IMR-90 (cell line): ENCODE data around the gene YAF2. TPM values are rescaled to one million over a fixed set of nuclear protein-coding genes. Genes with fewer than 3 reads are reported as not detected.

ENCODE experiments used
- ATAC-seq: fragments of 200-7000 bp; cut with Tn5 transposase; 2 replicates; pipeline ENCODE4 v1.9.1; 2020; ENCODE audit warnings: low read depth, mild to moderate bottlenecking, moderate library complexity
- BruUV-seq: library from RNA; stranded (reverse); fragments of 400-500 nt; replicated peaks from 2 replicates; lab custom pipeline; 2021; lab: Mats Ljungman, UMichigan
- CTCF ChIA-PET: fragments of 300-600 bp; formaldehyde crosslinking; extraction: SDS; loops from one replicate; lab custom pipeline; 2021; ENCODE audit warnings: antibody characterized with exemption; lab: Yijun Ruan, JAX
- POLR2A ChIA-PET: fragments of 300-600 bp; sonication (Branson Sonifier 250); formaldehyde crosslinking; loops from one replicate; lab custom pipeline; 2022; ENCODE audit warnings: antibody characterized with exemption; ENCODE audit not compliant: unreplicated experiment; lab: Charles Lee
- DNase-seq: peaks from one replicate; pipeline ENCODE4 v3.0.0; 2013
- H2AFZ ChIP-seq: replicated peaks from 2 replicates; pipeline ENCODE3; 2013; ENCODE audit warnings: low read length, mild to moderate bottlenecking; ENCODE audit not compliant: poor library complexity
- H2AK5ac ChIP-seq: 2 replicates; pipeline ENCODE4 v1.6.1; 2013; ENCODE audit warnings: low read depth, low read length, inconsistent platforms
- H2AK9ac ChIP-seq: replicated peaks from 2 replicates; pipeline ENCODE3; 2013; ENCODE audit warnings: mild to moderate bottlenecking, low read depth, low read length, moderate library complexity; ENCODE audit not compliant: poor library complexity
- H2BK120ac ChIP-seq: 2 replicates; pipeline ENCODE4 v1.6.1; 2013; ENCODE audit warnings: low read depth, low read length, inconsistent platforms
- H2BK15ac ChIP-seq: 3 replicates; pipeline ENCODE4 v1.6.1; 2013; ENCODE audit warnings: low read depth, low read length, inconsistent platforms
- H2BK20ac ChIP-seq: 2 replicates; pipeline ENCODE4 v1.6.1; 2013; ENCODE audit warnings: low read depth, mild to moderate bottlenecking, inconsistent platforms, low read length, moderate library complexity
- H2BK5ac ChIP-seq: 2 replicates; pipeline ENCODE4 v1.6.1; 2013; ENCODE audit warnings: mild to moderate bottlenecking, low read depth, low read length, inconsistent platforms; ENCODE audit not compliant: poor library complexity, severe bottlenecking
- H3K14ac ChIP-seq: replicated peaks from 2 replicates; pipeline ENCODE4 v1.6.1; 2013; ENCODE audit warnings: low read depth, low read length, inconsistent platforms
- H3K18ac ChIP-seq: 2 replicates; pipeline ENCODE4 v1.6.1; 2013; ENCODE audit warnings: low read depth, low read length, control low read depth
- H3K23ac ChIP-seq: 2 replicates; pipeline ENCODE4 v1.6.1; 2013; ENCODE audit warnings: low read depth, low read length, inconsistent platforms
- H3K27ac ChIP-seq: 2 replicates; pipeline ENCODE4 v1.5.1; 2013; ENCODE audit warnings: mild to moderate bottlenecking, control low read depth, low read length; ENCODE audit not compliant: insufficient read depth
- H3K27me3 ChIP-seq: 2 replicates; pipeline ENCODE4 v1.6.1; 2013; ENCODE audit warnings: low read length; ENCODE audit not compliant: control insufficient read depth, insufficient read depth
- H3K36me3 ChIP-seq: 2 replicates; pipeline ENCODE4 v1.6.1; 2013; ENCODE audit warnings: low read length, mixed read lengths; ENCODE audit not compliant: control insufficient read depth, insufficient read depth
- H3K4ac ChIP-seq: 2 replicates; pipeline ENCODE4 v1.6.1; 2013; ENCODE audit warnings: low read depth, low read length, inconsistent platforms
- H3K4me1 ChIP-seq: 2 replicates; pipeline ENCODE4 v1.6.1; 2013; ENCODE audit warnings: low read length, mixed read lengths; ENCODE audit not compliant: control insufficient read depth, insufficient read depth
- H3K4me2 ChIP-seq: 2 replicates; pipeline ENCODE4 v1.6.1; 2013; ENCODE audit warnings: low read depth, mild to moderate bottlenecking, control low read depth, low read length, moderate library complexity
- H3K4me3 ChIP-seq: 2 replicates; pipeline ENCODE4 v1.5.1; 2013; ENCODE audit warnings: low read depth, mild to moderate bottlenecking, control low read depth, low read length, moderate library complexity; ENCODE audit not compliant: insufficient read depth
- H3K56ac ChIP-seq: 2 replicates; pipeline ENCODE4 v1.6.1; 2013; ENCODE audit warnings: low read length, inconsistent platforms; ENCODE audit not compliant: insufficient read depth; ENCODE audit errors: extremely low read depth
- H3K79me1 ChIP-seq, 2 experiments: 2 replicates each; pipeline ENCODE4 v1.6.1; 2013; ENCODE audit warnings: low read length in 2 of 2, inconsistent platforms in 1 of 2, low read depth in 1 of 2
- H3K9ac ChIP-seq: 2 replicates; pipeline ENCODE4 v1.6.1; 2013; ENCODE audit warnings: low read depth, low read length, control low read depth
- H3K9me1 ChIP-seq: 2 replicates; pipeline ENCODE4 v1.6.1; 2013; ENCODE audit warnings: low read length, inconsistent platforms; ENCODE audit not compliant: insufficient read depth
- H3K9me3 ChIP-seq: 2 replicates; pipeline ENCODE4 v1.6.1; 2013; ENCODE audit warnings: low read length; ENCODE audit not compliant: control insufficient read depth, insufficient read depth
- H4K20me1 ChIP-seq: 2 replicates; pipeline ENCODE4 v1.6.1; 2013; ENCODE audit warnings: low read length, inconsistent platforms; ENCODE audit not compliant: insufficient read depth
- H4K5ac ChIP-seq: 2 replicates; pipeline ENCODE4 v1.6.1; 2013; ENCODE audit warnings: mild to moderate bottlenecking, low read depth, low read length, control low read depth
- H4K8ac ChIP-seq, 2 experiments: 2 replicates each; pipeline ENCODE4 v1.6.1; 2013; ENCODE audit warnings: low read depth in 2 of 2, low read length in 2 of 2, control low read depth in 1 of 2, inconsistent platforms in 1 of 2
- H4K91ac ChIP-seq: 2 replicates; pipeline ENCODE4 v1.6.1; 2013; ENCODE audit warnings: low read depth, low read length, inconsistent platforms; ENCODE audit not compliant: insufficient read depth
- BHLHE40 ChIP-seq: fragments of 150-350 bp; IDR thresholded peaks from 2 replicates; pipeline ENCODE4 v1.6.1; 2016; ENCODE audit warnings: mild to moderate bottlenecking, low read depth, low read length
- CEBPB ChIP-seq: IDR thresholded peaks from 2 replicates; pipeline ENCODE4 v1.6.1; 2012; ENCODE audit warnings: low read depth, low read length, improper control_type of control experiment
- CHD1 ChIP-seq: IDR thresholded peaks from 2 replicates; pipeline ENCODE4 v1.6.1; 2012; ENCODE audit warnings: low read depth, low read length, improper control_type of control experiment
- ELK1 ChIP-seq: fragments of 150-350 bp; IDR thresholded peaks from 2 replicates; pipeline ENCODE4 v1.6.1; 2016; ENCODE audit warnings: low read depth, mild to moderate bottlenecking, low read length, moderate library complexity, borderline replicate concordance
- MAFK ChIP-seq: IDR thresholded peaks from 2 replicates; pipeline ENCODE4 v1.6.1; 2012; ENCODE audit warnings: low read depth, low read length, improper control_type of control experiment
- MXI1 ChIP-seq: IDR thresholded peaks from 2 replicates; pipeline ENCODE4 v1.6.1; 2012; ENCODE audit warnings: low read depth, mild to moderate bottlenecking, low read length, moderate library complexity, borderline replicate concordance
- NFE2L2 ChIP-seq: fragments of 150-350 bp; IDR thresholded peaks from 2 replicates; pipeline ENCODE4 v1.6.1; 2016; ENCODE audit warnings: low read depth, mild to moderate bottlenecking, low read length
- RAD21 ChIP-seq: IDR thresholded peaks from 2 replicates; pipeline ENCODE4 v1.6.1; 2012; ENCODE audit warnings: low read length, improper control_type of control experiment
- RCOR1 ChIP-seq: IDR thresholded peaks from 2 replicates; pipeline ENCODE4 v1.6.1; 2012; ENCODE audit warnings: mild to moderate bottlenecking, low read length, improper control_type of control experiment; ENCODE audit not compliant: insufficient replicate concordance
- SMC3 ChIP-seq: fragments of 150-350 bp; IDR thresholded peaks from 2 replicates; pipeline ENCODE4 v1.6.1; 2016; ENCODE audit warnings: low read depth, mild to moderate bottlenecking, antibody characterized with exemption, low read length, moderate library complexity
- USF2 ChIP-seq: fragments of 150-350 bp; IDR thresholded peaks from 2 replicates; pipeline ENCODE4 v1.6.1; 2017; ENCODE audit warnings: mild to moderate bottlenecking, antibody characterized with exemption, low read length, low read depth
- WGBS, 2 experiments: methylation state at CpG; one replicate each; pipeline versions ENCODE4 v1.1.5 to v1.1.7; 2013; ENCODE audit warnings: missing lambda C conversion rate in 2 of 2; ENCODE audit not compliant: insufficient read length in 1 of 2; ENCODE audit errors: extremely low coverage in 2 of 2; 5-methylcytosine and 5-hydroxymethylcytosine counted together
- dilution Hi-C: fragments of 300-500 bp; cut with HindIII; formaldehyde crosslinking; loops from one replicate; pipeline ENCODE4 v1.14.3; 2018; ENCODE audit warnings: low sequenced_read_pairs; ENCODE audit not compliant: unreplicated experiment
- in situ Hi-C: fragments of 300-500 bp; cut with MboI; formaldehyde crosslinking; loops from 3 replicates; pipeline ENCODE4 v1.14.3; 2019; ENCODE audit warnings: low sequenced_read_pairs, inconsistent platforms, mixed read lengths
- intact Hi-C: fragments of 100-400 bp; cut with micrococcal nuclease; formaldehyde crosslinking; loops from 2 replicates; pipeline ENCODE4 v1.10.0; 2022
- polyA plus RNA-seq, 3 experiments: library from polyadenylated mRNA; depleted of rRNA; stranded (reverse); fragments of >200 nt; gene quantifications; 2 replicates each; pipeline ENCODE4 v1.2.3, GENCODE V29; 2012; ENCODE audit warnings: low replicate concordance in 1 of 3
- total RNA-seq: library from RNA; depleted of rRNA; stranded (reverse); fragments of >200 nt; gene quantifications from 2 replicates; pipeline ENCODE4 v1.2.3, GENCODE V29; 2012

YAF2 gene
- total and polyA plus RNA-seq, 2 of the 4 experiments (the other 2 are of a cell fraction) = 7.9 to 14.2 TPM

GRCh38 chr12:42240131-42240750 is 2.2 kb upstream of the YAF2 start:
- CTCF ChIA-PET = no interaction called here
- H2AK5ac ChIP-seq = no peak overlapping the region
- no peak overlapping the region for H2AFZ ChIP-seq
- no peak overlapping the region for H4K5ac ChIP-seq
- intact Hi-C loops = no loop called here
- H3K4ac ChIP-seq = no peak overlapping the region
- WGBS, 2 experiments = no CpG with 5 or more reads among the region's 11 CpGs
- H2BK15ac ChIP-seq = no peak overlapping the region
- no peak overlapping the region for H3K9ac ChIP-seq
- H3K79me1 ChIP-seq = peaks cover 10 to 19% of the 10 kb centered on the region in 2 experiments
- ATAC-seq (no peak), DNase-seq (no peak)
- no TSS peak for BruUV-seq
- H3K18ac ChIP-seq = no peak overlapping the region
- H4K91ac ChIP-seq = no peak overlapping the region
- no peak overlapping the region for H3K27ac ChIP-seq
- no peaks in the 10 kb centered on the region for H3K4me1 ChIP-seq
- H4K8ac ChIP-seq = no peak overlapping the region
- no peak overlapping the region for H2BK5ac ChIP-seq
- H2BK20ac ChIP-seq = no peak overlapping the region
- in situ Hi-C loops = no loop called here
- H3K9me1 ChIP-seq = no peaks in the 10 kb centered on the region
- no peak overlapping the region for H3K56ac ChIP-seq
- no peak for TF ChIP-seq MXI1
- TF ChIP-seq RAD21 = no peak
- TF ChIP-seq NFE2L2 = no peak
- no peak for TF ChIP-seq RCOR1
- TF ChIP-seq CHD1 = no peak
- no peak for TF ChIP-seq MAFK
- TF ChIP-seq CEBPB = no peak
- no peak for TF ChIP-seq ELK1
- no peak for TF ChIP-seq SMC3
- TF ChIP-seq BHLHE40 = no peak
- TF ChIP-seq USF2 = no peak
- H3K36me3 ChIP-seq = no peaks in the 10 kb centered on the region
- H3K14ac ChIP-seq = no peak overlapping the region
- H3K27me3 ChIP-seq = no peaks in the 10 kb centered on the region
- dilution Hi-C loops = no loop called here
- H2AK9ac ChIP-seq = no peak overlapping the region
- H2BK120ac ChIP-seq = no peak overlapping the region
- H3K23ac ChIP-seq = no peak overlapping the region
- no peak overlapping the region for H3K4me3 ChIP-seq
- POLR2A ChIA-PET = no interaction called here
- H3K4me2 ChIP-seq = no peak overlapping the region
- H3K9me3 ChIP-seq = no peaks in the 10 kb centered on the region
- peaks cover 3% of the 10 kb centered on the region; the same call in 1 of the 2 replicates for H4K20me1 ChIP-seq
